Activated CD4-positive, alpha-beta T cell treated with anti-CD3 and anti-CD28 coated beads, Interleukin-10, Interleukin-2, amounts not matched to agents 100 ng/mL and 50 ng/mL, durations not matched to agents 16 hours and 8 hours (primary cell): ENCODE results near the gene ANKS1B.
"Not testable (repeated sequence)": the region's sequence is repeated elsewhere in the genome, so short reads cannot be mapped to it uniquely, and the experiment has no call there.

Experiments used
- DNase-seq: peaks from one replicate; pipeline ENCODE4 v3.0.0-alpha.2; 2020

The ANKS1B gene

DNA sequence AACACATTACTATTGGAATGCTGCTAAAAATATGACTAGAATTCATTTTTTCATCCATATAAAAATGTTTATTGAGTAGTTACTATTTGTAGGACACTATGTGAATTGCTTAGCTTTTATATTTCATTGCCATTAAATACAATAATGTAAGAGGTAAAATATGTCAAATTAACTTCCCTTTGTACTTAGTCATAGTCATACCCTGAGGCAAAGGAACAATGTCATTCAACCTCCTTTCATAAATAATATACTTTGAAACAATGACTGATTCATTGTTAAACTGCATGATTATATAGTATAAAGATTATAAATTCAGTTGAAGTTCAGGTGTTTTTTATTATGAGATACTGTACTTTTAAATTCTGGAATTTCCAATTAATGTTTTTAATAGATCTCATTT is 232.0 kb downstream of the ANKS1B start:
- no peak for DNase-seq

DNA sequence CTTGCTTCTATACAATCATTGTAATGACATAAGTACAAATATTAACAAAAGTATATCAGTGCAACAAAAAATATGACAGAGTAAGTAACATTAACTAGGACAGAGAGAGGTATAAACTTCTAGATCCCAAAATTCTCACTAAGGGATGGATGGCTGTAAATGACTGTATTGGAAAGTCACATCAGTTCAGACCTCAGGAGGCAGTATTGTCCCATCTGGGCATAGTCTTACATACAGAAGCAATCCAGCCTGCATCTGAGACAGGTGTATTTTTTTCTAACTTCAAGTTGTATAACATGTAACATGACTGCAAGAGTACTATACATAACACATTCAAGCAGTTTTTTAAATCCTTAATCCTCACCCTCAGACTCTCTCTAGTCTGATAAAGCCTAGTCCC is 238.2 kb downstream of the ANKS1B start:
- no peak for DNase-seq

DNA sequence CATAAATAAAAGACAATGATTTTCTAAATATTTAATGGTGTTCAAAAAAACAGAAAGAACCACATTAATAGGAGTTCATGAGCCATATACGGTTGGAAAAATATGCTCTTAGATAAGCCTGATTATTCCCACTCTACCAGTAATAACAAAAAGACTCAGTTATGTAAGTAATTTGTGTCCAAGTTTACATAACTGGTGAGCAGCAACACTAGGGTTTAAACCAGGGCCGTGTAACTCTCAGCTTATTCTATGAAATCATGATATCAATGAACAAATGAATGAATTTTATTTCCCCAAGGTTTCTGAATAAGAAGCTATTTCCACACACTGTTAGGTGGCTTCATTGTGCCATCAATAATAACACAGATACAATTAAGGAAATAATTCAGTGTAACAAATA is 238.8 kb downstream of the ANKS1B start:
- DNase-seq = no peak

DNA sequence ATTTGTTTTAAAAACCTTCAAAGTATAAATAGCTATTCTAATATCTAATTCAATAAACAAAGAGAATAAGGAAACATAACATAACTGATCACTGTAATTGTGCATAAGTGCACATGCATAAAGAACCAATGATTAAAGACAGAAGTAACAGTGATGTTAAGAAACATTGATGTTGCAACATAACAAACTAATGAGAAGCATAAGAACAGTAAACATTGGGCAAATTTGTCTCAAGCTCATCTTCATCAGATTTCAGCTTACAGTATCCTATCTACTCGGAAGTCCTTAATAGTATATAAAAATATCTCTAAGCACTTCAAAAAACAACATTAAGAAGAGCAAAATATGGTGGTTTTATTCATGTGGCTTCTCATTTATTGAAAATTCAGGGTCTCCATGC is 239.6 kb downstream of the ANKS1B start:
- DNase-seq = no peak

DNA sequence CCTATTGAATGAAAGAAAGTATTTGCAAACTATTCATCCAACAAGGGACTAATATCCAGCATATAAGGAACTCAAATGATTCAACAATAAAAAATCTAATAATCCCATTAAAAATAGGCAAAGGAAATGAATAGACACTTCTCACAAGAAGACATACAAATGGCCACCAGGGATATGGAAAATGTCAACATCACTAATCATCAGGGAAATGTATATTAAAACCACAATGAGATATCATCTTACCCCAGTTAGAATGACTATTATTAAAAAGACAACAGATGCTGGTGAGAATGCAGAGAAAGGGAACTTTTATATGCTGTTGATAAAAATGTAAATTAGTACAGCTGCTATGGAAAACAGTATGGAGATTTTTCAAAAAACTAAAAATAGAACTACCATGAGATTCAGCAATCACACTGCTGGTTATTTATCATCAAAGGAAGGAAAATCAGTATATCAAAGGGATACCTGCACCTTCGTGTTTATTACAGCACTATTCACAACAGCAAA is 247.9 kb downstream of the ANKS1B start:
- no peak for DNase-seq

DNA sequence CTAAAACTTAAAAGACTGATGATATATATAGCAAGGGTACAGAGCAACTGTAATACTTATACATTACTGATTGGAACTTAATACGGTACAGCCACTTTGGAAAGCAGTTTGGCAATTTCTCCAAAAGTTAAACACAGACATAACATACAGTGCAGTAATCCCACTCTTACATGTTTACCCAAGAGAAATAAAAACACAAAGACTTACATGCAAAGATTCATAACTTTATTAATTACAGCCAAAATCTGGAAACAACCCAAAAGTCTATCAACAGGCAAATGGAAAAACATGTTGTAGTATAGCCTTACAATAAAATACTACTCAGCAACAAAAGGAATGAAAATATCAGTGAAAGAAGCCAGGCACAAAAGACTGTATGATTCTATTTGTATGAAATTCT is 252.6 kb downstream of the ANKS1B start:
- no peak for DNase-seq

DNA sequence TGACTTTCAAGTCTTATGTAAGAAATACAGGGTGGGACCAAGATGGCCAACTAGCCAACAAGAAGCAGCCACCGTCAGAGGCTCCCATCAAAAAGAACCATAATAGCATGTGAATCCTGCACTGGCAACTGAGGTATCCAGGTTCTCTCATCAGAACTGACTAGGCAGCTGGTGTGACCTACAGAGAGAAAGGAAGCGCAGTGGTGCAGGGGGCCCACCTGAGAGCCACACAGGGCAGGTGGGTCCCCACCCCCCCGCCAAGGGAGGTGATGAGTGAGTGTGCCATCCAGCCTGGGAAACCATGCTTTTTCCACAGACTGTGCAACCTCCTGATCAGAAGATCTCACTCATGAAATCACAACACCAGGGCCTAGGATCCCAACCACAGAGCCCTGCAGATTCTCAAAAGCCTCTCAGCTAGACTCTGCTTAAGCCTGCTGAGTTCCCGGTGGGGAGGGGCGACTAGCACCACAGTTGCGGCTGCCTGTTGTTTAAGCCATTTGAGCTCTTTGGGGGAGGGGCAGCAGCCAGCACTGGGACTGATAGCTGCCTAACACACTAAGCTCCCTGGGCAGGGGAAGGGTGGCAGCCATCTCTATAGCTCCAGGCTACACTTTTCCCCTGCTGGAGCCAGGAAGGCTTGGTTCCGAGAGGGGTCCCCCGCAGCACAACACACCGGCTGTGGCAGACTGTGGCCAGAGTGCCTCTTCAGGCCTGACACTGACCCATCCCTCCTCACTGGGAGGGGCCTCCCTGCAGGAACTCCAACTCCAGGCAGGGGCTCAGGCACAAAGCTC is 261.8 kb downstream of the ANKS1B start:
- no peak for DNase-seq

DNA sequence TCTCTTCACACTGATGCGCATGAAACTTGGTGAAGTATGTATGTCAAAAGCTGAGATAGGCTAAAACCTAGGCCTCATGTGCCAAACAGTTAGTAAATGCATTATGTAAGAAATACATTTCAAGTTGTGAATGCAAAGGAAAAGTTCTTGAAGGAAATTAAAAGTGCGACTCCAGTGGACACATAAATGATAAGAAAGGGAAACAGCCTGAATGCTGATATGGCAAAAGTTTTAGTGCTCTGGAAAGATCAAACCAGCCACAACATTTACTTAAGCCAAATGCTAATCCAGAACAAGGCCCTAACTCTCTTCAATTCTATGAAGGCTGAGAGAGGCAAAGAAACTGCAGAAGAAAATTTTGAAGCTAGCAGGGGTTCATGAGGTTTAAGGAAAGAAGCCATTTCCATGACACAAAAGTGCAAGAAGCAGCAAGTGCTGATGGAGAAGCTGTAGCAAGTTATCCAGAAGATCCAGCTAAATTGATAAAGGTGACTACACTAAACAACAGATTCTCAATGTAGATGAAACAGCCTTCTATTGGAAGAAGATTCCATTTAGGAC is 262.9 kb downstream of the ANKS1B start:
- DNase-seq = no peak

DNA sequence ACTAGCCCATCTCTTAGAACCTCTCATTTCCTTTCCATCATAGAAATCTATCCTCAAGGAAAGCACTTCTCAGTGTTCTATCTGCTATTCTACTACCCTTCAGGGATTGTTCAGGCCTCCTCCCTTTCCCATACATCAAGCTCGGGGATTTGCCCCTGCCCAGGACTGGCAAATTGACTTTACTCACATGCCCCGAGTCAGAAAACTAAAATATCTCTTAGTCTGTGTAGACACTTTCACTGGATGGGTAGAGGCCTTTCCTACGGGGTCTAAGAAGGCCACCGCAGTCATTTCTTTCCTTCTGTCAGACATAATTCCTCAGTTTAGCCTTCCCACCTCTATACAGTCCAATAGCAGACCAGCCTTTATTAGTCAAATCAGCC is 264.7 kb downstream of the ANKS1B start:
- not testable (repeated sequence) for DNase-seq

DNA sequence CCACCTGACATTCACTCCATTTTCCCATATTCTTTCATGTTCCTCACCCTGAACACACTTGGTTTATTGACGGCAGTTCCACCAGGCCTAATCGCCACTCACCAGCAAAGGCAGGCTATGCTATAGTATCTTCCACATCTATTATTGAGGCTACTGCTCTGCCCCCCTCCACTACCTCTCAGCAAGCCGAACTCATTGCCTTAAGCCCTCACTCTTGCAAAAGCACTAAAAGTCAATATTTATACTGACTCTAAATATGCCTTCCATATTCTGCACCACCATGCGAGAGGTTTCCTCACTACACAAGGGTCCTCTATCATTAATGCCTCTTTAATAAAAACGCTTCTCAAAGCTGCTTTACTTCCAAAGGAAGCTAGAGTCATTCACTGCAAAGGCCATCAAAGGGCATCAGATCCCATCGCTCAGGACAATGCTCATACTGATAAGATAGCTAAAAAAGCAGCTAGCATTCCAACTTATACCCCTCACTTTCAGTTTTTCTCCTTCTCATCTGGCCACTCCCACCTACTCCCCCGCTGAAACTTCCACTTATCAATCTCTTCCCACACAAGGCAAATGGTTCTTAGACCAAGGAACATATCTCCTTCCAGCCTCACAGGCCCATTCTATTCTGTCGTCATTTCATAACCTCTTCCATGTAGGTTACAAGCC is 265.2 kb downstream of the ANKS1B start:
- DNase-seq = not testable (repeated sequence)

DNA sequence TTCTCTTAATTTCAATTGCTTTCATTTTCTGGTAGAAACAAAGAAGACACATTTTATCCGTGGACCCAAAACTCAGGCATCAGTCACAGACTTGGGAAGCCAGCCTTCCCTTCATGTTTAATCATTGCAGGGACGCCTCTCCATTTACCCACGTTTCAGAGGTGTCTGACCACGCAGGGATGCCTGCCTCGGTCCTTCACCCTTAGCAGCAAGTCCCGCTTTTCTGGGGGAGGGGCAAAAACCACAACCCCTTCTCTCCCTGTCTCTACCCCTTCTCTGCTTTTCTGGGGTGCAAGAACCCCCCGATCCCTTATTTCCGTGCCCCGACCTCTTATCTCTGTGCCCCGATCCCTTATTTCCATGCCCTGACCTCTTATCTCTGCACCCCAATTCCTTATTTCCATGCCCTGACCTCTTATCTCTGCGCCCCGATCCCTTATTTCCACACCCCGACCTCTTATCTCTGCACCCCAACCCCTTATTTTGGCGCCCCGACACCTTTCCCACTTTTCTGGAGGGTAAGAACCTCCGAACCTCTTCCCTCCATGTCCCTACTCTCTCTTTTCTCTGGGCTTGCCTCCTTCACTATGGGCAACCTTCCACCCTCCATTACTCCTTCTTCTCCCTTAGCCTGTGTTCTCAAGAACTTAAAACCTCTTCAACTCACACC is 268.8 kb downstream of the ANKS1B start:
- not testable (repeated sequence) for DNase-seq

DNA sequence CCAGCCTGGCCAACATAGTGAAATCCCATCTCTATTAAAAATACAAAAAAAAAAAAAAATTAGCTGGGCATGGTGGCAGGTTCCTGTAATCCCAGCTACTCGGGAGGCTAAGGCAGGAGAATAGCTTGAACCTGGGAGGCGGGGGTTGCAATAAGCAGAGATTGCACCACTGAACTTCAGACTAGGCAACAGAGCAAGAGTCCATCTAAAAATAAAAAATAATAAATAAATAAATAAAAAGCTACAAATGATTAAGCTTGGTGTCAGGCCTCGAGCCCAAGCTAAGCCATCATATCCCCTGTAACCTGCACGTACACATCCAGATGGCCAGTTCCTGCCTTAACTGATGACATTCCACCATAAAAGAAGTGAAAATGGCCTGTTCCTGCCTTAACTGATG is 269.8 kb downstream of the ANKS1B start:
- DNase-seq = not testable (repeated sequence)

DNA sequence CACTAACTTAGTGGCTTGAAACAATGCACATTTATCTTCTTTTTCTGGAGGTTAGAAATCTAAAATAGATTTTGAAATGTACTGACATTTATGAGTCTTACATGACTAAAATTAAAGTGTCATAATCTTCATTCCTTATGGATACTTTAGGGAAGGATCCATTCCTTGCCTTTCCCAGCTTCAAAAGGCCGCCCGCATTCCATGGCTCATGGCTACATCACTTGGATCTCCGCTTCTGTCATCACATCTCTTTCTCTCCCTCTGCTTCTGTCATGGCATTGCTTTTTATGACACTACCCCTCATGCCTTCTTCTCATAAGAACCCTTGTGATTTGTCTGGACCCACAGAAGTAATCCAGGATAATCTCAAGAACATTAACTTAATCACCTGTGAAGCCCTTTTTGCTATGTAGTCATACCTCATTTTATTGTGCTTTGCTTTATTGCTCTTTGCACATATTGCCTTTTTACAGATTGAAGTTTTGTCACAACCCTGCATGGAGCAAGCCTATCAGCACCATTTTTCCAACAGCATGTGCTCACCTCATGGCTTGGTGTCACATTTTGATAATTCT is 270.7 kb downstream of the ANKS1B start:
- DNase-seq = no peak

DNA sequence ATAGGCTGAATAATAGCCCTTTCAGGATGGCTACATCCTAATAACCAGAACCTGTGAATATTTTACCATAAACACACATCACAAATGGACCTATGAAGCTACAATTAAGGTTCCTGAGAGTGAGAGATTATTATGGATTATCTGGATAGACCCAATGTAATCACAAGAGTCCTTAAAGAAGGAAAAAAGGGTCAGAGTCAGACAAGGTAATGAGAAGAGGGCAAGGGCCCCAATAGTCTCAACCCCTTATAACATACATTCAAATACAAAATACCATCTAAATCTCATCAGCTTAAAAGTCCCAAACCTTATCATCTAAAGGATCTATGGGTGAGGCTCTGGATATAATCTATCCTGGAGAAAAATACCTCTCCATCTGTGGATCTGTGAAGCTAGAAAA is 272.5 kb downstream of the ANKS1B start:
- DNase-seq = no peak

DNA sequence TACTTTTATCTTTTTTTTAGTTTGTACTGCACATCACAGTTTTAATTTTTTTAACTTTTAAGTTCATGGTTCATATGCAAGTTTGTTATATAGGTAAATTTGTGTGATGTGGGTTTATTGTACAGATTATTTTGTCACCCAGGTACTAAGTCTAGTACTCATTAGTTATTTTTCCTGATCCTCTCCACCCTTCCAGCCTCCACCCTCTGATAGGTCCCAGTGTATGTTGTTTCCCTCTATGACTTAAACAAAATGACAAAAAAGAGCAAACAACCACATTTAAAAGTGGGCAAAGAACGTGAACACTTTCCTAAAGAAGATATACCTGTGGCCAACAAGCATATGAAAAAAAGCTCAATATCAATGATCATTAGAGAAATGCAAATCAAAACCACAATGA is 273.5 kb downstream of the ANKS1B start:
- no peak for DNase-seq

DNA sequence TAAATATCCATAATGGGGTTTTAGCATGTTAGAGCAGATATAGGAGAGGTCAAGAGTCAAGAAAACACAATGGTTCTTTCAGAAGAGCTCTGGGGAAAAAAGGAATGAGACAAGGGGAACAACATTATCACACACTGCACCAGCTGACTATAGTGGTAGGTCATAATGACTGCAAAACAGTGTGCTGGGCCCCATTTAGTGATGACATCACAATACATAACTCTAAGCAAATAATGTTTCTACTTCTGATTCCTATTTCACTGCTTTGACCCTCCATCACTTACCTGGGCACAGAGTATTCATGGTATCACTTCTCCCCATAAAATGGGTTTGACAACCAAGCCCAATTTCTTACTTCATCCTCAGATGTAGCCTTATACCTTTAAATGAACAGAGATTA is 275.1 kb downstream of the ANKS1B start:
- DNase-seq = no peak

DNA sequence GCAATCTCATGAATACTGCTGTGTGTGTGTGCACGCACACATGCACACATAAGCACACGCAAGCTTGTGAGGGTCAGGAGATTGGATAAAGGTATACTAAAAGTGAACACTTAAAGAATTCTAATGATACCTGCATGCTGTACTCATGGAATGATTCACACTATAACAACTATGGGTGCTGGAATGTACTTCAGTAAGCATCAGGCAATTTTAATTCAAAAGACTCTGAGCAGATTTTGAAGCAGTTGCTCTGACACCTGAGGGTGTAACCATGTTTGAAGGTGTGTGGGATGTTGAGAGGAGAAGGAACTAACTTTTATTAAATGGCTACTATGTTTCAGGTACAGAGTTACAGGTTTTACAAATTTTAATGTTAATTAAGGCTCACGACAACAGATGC is 275.6 kb downstream of the ANKS1B start:
- DNase-seq = no peak

DNA sequence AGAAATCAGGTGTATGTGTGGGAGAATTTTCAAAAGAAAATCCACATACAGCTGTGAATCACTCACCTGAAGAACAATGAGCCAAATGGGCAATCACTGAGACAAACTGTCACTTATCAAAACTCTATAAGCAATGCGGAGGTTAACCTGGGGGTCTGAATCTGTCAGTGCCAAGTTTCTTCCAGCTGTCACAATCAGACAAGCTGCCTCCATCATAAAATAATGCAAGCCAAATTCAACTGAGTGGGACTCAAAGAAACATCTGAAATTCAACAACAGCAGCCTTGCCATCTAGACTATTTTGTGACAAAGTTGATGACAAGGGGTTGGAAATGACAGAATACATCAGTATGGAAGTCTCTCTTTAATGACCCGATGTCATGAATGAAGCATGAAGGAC is 276.9 kb downstream of the ANKS1B start:
- no peak for DNase-seq

DNA sequence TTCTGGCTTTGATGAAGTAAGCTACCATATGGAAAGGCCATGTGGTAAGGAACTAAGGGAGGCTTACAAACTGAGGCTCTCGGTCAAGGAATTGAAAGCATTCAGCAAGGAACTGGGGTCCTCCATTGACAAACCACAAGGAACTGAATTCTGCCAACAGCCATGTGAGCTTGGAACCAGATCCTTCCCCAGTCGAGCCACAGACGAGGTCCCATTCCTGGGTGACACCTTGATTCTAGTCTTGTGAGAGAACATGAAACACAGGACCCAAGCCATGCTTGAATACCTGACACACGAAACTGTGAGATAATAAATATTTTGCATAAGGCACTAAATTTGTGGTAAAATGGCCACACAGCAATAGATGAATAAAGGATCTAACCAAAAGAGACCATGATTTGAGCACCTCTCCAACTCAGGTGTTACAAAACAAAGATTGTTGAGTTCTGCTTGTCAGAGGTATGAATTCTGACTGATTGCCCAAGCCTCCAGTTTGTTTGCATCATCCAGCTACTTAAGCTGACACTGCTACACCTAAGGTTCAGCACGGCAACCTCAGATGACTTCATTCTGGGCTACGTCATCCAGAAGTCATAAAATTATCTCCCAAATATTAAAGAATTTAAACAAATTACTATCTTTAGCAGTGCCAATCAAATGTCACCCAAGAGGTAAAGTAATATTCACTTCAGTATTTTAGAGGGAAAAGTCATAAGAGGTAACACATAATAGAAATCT is 277.8 kb downstream of the ANKS1B start:
- DNase-seq = no peak

DNA sequence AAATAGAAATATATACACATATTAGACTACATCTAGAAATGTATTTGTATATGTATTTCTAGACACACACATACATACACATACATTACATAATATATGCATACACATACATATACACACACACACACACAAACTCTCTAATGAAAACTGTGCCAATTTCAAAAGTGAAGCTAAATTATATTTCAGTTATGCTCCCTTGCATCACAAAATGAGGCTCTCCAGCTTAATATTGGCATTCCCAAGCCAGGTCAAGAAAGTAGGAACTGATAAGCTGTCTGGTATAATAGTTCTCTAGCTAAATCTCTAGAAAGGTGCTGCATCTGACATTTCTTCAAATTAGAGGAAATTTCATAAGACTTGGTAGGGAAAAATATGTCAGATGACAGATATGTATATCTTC is 280.3 kb downstream of the ANKS1B start:
- no peak for DNase-seq

DNA sequence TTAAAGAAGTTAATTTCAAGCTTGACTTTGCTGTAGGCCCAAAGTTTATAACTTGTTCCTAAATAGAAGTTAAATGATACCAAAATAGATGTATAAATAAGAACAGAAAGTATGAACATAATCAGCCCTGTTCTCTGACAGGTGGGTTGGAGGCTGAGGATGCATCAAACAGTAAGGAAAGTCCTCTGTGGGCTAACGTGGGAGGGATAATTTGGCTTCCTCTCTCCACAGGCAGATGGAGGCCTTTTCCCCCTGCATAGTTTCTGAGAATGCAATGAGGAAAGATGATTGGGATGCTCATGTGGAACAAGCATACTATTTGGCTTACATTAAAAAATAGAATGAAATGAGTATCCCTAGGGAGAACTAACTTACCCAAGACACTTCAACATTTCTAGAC is 280.7 kb downstream of the ANKS1B start:
- DNase-seq = no peak

DNA sequence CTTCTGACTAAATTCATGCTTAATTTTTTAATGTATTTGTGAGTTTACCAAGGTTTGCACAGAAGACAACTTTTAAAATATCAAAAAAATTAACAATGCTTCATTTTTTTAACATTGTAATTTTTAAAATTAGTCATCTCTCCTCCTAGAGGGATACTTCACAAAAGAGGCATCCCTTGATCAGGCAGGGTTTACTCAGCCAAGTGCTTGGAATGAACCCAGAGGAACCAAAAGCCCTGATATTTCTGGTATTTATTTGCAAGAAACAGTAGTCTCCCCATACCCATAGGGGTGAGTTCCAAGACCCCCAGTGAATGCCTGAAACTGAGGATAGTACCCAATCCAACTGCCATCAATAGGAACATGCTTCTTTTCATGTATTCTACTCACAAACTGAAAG is 284.7 kb downstream of the ANKS1B start:
- no peak for DNase-seq

DNA sequence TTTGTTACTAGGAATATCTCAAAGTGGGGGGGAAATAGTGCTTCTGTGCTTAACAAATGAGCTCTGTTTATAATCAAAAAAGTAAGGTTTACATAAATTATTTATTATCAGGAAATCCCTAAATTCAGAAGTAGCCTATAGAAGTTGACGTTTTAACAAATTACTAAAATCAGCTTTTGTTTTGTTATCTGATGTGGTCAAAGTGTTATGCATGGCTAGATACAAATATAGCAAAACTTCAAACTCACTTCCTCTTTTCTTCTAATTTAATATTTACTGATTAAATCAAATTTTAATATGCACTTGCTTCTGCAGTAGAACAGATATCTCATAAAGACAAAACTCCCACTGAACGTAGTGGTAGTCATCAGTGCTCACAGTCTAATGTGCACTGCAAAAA is 289.7 kb downstream of the ANKS1B start:
- no peak for DNase-seq
